GM12892 (cell line): Measurements from ENCODE around the gene SNX14.

ENCODE experiments used
- POLR2A ChIP-seq: IDR thresholded peaks from 2 replicates; pipeline ENCODE4 v1.6.1; 2011; ENCODE audit warnings: low read depth, low read length, control low read depth
- TAF1 ChIP-seq: IDR thresholded peaks from 2 replicates; pipeline ENCODE4 v1.6.1; 2011; ENCODE audit warnings: low read depth, mild to moderate bottlenecking, control low read depth, low read length, borderline replicate concordance

DNA sequence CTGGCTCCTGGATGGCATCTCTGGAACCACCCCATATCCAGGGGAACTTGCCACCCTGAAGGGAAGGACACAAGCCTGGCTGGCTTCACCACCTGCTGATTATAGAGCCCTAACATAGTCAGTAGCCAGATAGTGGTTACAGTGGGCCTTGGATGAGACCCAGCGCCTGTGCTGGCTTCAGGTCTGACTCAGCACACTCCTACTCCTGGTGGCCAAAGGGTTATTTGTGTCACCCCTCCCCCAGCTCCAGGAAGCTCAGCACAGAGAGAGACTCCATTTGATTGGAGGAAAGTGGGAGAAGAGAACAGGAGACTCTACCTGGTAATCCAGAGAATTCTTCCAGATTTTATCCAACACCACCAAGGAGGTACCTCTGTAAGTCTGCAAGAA, 12.8 kb downstream of the SNX14 start:
- TF ChIP-seq TAF1 (no peak), POLR2A (no peak)
